Activated B cell treated with CpG ODN at 0.5 μM for 24 hours (primary cell): ENCODE data around the gene TRMT10C. TPM values are rescaled to one million over a fixed set of nuclear protein-coding genes. Genes with fewer than 3 reads are reported as not detected.
"Not testable (repeated sequence)": the region's sequence is repeated elsewhere in the genome, so short reads cannot be mapped to it uniquely, and the experiment has no call there.

Experiments
- ATAC-seq: fragments of 200-7000 bp; cut with Tn5 transposase; one replicate; pipeline ENCODE4 v1.10.0; 2021; ENCODE audit warnings: low read depth, mild to moderate bottlenecking, moderate library complexity
- CTCF ChIA-PET: fragments of 350-600 bp; sonication (Branson Sonifier 250); formaldehyde crosslinking; loops from one replicate; lab custom pipeline; 2021; ENCODE audit warnings: antibody characterized with exemption; lab: Charles Lee
- POLR2A ChIA-PET: fragments of 350-600 bp; sonication (Branson Sonifier 250); formaldehyde crosslinking; loops from one replicate; lab custom pipeline; 2021; ENCODE audit warnings: antibody characterized with exemption; lab: Charles Lee
- DNase-seq: peaks from one replicate; pipeline ENCODE4 v3.0.0; 2022
- H3K27ac Mint-ChIP-seq: one replicate; pipeline ENCODE4 v1.8.0; 2020; ENCODE audit warnings: mixed read lengths
- H3K27me3 Mint-ChIP-seq: one replicate; pipeline ENCODE4 v1.8.0; 2021; ENCODE audit warnings: mixed read lengths
- H3K36me3 Mint-ChIP-seq: one replicate; pipeline ENCODE4 v1.8.0; 2021; ENCODE audit warnings: low read depth, mixed read lengths
- H3K4me1 Mint-ChIP-seq: one replicate; pipeline ENCODE4 v1.8.0; 2021; ENCODE audit warnings: mixed read lengths
- H3K4me3 Mint-ChIP-seq: one replicate; pipeline ENCODE4 v1.8.0; 2020; ENCODE audit warnings: mild to moderate bottlenecking, mixed read lengths
- H3K9me3 Mint-ChIP-seq: one replicate; pipeline ENCODE4 v1.8.0; 2020; ENCODE audit warnings: mixed read lengths
- CTCF ChIP-seq: fragments of 200-600 bp; IDR thresholded peaks from one replicate; pipeline ENCODE4 v1.8.0; 2022; ENCODE audit warnings: antibody characterized with exemption, mild to moderate bottlenecking
- intact Hi-C: fragments of 100-400 bp; cut with micrococcal nuclease; formaldehyde crosslinking; loops from one replicate; pipeline ENCODE4 v1.15.1; 2024
- total RNA-seq: library from RNA; stranded (reverse); gene quantifications from 2 replicates; pipeline ENCODE4 v1.2.3, GENCODE V29; 2022

The TRMT10C gene
- total RNA-seq, 1 donor from 2014 or later = 34.6 TPM

GRCh38 chr3:101548527-101549105 lies 13.1 kb upstream of the TRMT10C start:
- no peak for TF ChIP-seq CTCF
- intact Hi-C loops = no loop called here
- CTCF ChIA-PET = no interaction called here
- H3K4me3 Mint-ChIP-seq = no peak overlapping the region
- H3K4me1 Mint-ChIP-seq = no peaks in the 10 kb centered on the region
- no peaks in the 10 kb centered on the region for H3K36me3 Mint-ChIP-seq
- POLR2A ChIA-PET = interaction anchor here (0.6 kb wide), 1 partner anchor 42 kb away, joined by 6 read pairs; no protein-coding TSS in a partner anchor
- H3K27me3 Mint-ChIP-seq = peaks cover 5% of the 10 kb centered on the region
- H3K9me3 Mint-ChIP-seq = no peaks in the 10 kb centered on the region
- DNase-seq (no peak), ATAC-seq (no peak)
- H3K27ac Mint-ChIP-seq = no peak overlapping the region

- DNase-seq = no peak
Observed at GRCh38 chr3:101549473-101549872, 12.2 kb upstream of the TRMT10C start.

GRCh38 chr3:101551359-101552081 lies 10.1 kb upstream of the TRMT10C start:
- intact Hi-C loops, CTCF ChIA-PET: not testable (repeated sequence)

More at GRCh38 chr3:101549473-101549872, 12.2 kb upstream of the TRMT10C start:
- Mint-ChIP-seq H3K36me3 (no peaks in the 10 kb centered on the region), H3K27me3 (no peaks in the 10 kb centered on the region), H3K4me1 (no peaks in the 10 kb centered on the region), H3K27ac (no peak overlapping the region), H3K9me3 (no peaks in the 10 kb centered on the region), H3K4me3 (no peak overlapping the region)
- intact Hi-C loops = no loop called here
- POLR2A ChIA-PET = interaction anchor here (0.6 kb wide), 1 partner anchor 43 kb away, joined by 6 read pairs; no protein-coding TSS in a partner anchor
- no peak for TF ChIP-seq CTCF
- CTCF ChIA-PET = no interaction called here
- no peak for ATAC-seq

GRCh38 chr3:101553381-101553780 lies 8.3 kb upstream of the TRMT10C start:
- intact Hi-C loops, POLR2A ChIA-PET, ATAC-seq, H3K36me3 Mint-ChIP-seq, H3K27me3 Mint-ChIP-seq, H3K27ac Mint-ChIP-seq, H3K4me3 Mint-ChIP-seq, DNase-seq, H3K9me3 Mint-ChIP-seq, CTCF ChIA-PET, H3K4me1 Mint-ChIP-seq: not testable (repeated sequence)

More at GRCh38 chr3:101551359-101552081, 10.1 kb upstream of the TRMT10C start:
- H3K4me1 Mint-ChIP-seq, ATAC-seq, H3K27ac Mint-ChIP-seq, H3K4me3 Mint-ChIP-seq, H3K9me3 Mint-ChIP-seq, DNase-seq, POLR2A ChIA-PET, H3K27me3 Mint-ChIP-seq, H3K36me3 Mint-ChIP-seq: not testable (repeated sequence)

- POLR2A ChIA-PET = interaction anchor here (0.6 kb wide), 1 partner anchor 195 kb away, joined by 3 read pairs; no protein-coding TSS in a partner anchor
- CTCF ChIA-PET = no interaction called here
- intact Hi-C loops = no loop called here
- TF ChIP-seq CTCF = no peak
- H3K4me3 Mint-ChIP-seq = no peak overlapping the region
- ATAC-seq (no peak), DNase-seq (no peak)
- peaks cover 3% of the 10 kb centered on the region for H3K4me1 Mint-ChIP-seq
- H3K9me3 Mint-ChIP-seq = no peaks in the 10 kb centered on the region
- H3K27ac Mint-ChIP-seq = no peak overlapping the region
- H3K27me3 Mint-ChIP-seq = peaks cover 9% of the 10 kb centered on the region
- no peaks in the 10 kb centered on the region for H3K36me3 Mint-ChIP-seq
Observed at GRCh38 chr3:101556064-101556463, 5.6 kb upstream of the TRMT10C start.
